GDM1 (cell line): ENCODE results near the gene KAT2A.

Experiments
- DNase-seq: peaks from one replicate; lab custom pipeline; 2025; lab: John Stamatoyannopoulos, UW

Gene KAT2A

GRCh38 chr17:42135664-42136653, 14.8 kb upstream of the KAT2A start:
- DNase-seq: no peak

DNA sequence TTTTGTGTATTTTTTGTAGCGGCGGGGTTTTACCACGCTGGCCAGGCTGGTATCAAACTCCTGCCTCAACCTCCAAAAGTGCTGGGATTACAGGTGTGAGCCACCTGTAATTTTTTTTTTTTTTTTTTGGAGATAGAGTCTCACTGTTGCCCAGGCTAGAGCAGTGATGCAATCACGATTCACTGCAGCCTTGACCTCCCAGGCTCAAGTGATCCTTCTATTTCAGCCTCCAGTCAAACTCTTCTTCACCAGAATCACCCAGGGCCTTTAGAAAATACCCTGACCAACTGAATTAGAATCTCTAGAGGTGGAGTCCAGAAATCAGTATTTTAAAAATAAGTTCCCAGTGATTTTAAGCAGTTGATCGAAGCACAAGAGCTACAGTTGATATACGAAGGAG, 14.0 kb upstream of the KAT2A start:
- no peak for DNase-seq

DNA sequence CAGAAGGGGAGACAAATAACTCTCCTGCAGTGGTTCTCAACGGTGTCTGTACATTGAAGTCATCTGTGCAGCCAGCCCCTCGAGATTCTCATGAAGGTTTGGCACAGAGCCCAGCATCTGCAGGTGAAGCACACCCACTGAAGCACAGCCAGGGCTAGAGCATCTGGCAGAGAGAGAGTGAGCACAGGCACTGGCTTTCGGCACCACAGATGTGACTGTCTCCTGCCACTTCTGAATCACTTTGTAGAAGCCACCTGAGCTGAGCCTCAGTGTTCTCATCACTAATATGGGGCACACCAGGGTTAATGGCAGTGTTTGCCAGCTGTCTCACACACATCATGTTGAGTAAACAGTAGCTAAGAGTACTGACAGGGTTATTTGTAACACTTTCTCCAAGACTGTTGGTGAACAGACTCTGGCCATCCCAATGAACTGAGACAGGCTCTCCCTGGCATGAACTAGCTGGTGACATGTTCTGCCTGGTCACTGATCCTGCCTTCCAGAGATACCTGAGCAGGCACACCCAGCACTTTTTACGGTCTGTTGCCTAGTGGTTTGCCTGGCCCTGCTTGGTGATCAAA, 12.4 kb upstream of the KAT2A start:
- DNase-seq: no peak

DNA sequence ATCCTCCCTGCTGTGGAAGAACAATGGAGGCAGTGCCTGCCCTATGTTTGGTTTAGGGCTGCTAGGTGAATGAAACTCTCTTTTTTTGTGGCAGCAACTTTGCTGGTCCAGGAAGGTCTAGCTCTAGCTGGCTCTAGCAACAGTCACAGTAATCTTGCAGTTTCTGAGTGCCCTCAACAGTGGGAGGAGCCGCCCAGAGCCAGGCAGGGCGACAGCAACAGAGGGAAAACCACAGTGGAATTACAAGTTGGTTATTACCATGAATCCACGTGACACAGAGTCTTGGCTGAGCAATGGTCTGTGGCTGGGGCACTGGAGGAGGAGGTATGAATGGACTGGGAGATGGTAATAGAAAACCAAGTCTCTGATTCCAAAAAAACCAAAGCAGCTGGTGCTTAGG, 11.8 kb upstream of the KAT2A start:
- peak; percentile 69 for DNase-seq

DNA sequence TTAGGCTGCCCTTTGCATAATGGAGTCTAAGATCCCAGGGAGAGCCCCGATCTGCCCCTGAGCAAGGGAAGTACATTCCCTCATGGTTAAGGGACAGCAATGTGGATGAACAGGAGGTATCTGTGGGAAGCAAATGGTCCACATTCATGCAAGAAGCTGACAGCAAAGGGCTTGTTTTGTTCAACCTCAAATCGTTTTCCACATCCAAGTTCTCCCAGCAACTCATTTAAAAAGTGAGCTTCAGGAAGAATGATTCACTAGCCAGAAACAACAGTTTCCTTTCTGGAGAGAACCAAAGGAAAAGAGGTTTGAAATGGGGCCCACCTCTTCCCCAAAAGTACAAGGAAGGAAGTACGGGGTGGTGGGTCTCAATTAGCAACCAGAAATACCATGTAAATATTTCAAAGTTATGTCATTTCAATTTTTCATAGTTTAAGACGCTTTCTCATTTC, 10.8 kb upstream of the KAT2A start:
- peak; percentile 60 for DNase-seq

- DNase-seq: no peak
Observed at GRCh38 chr17:42131232-42131631, 10.1 kb upstream of the KAT2A start.

DNA sequence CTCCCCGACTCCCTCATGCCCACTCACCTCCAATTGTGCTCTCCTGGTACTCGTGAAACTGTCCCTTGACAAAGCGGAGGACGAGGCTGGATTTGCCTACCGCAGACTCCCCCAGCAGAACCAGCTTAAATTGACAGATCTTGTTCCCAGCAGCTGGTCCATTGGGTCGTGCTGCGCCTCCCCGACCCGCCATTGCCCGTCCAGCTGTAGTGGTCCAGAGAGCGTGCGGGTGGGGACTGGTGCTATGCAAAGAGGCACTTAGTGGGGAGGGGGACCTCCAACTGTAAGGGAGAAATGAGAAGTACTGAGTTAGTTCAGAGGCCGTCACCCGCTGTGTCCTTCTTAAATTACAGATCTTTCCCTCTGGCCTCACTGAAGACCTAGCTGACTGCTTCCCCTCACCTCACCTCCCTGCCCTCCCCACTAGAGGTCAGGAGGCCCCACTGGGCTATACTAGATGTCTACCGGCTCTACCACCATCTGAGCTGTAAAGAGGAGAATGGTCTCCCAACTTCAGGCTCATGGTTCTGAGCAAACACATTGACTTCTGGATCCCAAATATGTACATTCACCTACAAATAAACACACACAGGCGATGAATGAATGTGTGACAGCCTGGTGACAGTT, 9.3 kb upstream of the KAT2A start:
- DNase-seq: no peak

- DNase-seq: no peak
Observed at GRCh38 chr17:42129109-42129837, 8.1 kb upstream of the KAT2A start.

DNA sequence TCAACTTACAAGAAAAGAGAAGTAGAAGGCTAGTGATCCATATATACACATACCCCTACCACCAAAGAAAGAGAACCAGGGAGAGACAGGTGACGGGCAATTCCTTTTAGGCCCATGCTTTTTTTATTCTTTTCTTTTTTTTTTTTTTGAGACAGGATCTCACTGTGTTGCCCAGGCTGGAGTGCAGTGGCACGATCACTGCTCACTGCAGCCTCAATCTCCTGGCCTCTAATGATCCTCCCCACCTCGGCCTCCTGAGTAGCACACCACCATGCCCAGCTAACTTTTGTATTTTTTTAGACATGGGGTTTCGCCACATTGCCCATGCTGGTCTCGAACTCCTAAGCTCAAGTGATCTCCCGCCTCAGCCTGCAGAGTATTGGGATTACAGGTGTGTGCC, 6.2 kb upstream of the KAT2A start:
- DNase-seq: no peak

DNA sequence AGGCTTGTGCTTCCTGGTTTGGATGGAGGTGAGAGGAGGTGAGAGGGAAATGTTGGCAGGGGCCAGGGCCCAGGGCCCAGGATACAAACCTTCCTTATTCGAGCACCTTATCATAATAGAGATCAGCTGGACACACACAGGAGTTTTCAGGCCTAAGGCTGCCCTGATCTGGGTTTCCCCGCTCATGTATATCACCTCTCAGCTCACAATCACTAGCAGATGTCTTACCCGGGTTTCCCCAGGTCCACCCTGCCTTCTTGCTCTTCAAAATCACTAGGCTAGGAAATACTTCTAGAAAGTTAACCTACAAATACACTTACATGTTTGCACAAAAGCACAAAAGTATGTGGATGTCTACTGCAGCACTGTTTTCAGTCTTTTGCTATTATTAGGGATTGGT, 5.7 kb upstream of the KAT2A start:
- DNase-seq: no peak

DNA sequence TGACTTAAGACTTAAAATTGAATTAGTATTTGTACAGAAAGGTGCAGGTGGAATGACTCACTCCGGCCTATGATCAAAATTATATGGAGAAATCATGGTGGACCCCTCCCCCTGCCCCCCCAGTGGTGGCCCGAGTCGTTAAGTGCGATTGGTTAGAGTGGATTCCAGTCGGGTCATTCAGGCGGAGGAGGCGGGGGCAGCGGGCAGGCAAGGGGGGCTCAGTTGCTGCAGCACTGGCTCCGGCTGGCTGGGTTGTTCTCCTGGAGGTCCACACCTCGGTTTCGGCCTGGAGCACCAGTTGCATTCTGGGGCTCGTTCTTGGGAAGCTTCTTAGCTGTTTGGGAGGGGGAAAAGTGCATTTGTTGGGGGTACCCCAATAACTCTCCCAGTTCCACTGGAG, 4.4 kb upstream of the KAT2A start:
- no peak for DNase-seq

DNA sequence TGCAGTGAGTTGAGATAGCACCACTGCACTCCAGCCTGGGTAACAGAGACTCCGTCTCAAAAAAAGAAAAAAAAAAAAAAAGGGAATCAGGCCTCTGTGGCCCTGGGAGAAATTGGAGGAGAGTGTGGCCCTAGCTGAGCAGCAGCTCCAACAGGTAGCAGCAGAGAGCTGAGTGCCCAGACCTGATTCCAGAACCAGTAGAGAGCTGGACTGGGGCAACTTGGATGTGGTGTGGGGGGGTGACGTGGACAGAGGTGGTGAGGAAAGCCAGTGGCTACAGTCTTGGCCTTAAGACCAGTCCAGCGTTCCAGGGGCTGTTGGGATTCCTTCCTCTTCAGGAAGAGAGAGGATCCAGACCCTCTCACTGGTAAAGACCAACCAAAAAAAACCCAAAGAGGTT, 3.1 kb upstream of the KAT2A start:
- DNase-seq: no peak

DNA sequence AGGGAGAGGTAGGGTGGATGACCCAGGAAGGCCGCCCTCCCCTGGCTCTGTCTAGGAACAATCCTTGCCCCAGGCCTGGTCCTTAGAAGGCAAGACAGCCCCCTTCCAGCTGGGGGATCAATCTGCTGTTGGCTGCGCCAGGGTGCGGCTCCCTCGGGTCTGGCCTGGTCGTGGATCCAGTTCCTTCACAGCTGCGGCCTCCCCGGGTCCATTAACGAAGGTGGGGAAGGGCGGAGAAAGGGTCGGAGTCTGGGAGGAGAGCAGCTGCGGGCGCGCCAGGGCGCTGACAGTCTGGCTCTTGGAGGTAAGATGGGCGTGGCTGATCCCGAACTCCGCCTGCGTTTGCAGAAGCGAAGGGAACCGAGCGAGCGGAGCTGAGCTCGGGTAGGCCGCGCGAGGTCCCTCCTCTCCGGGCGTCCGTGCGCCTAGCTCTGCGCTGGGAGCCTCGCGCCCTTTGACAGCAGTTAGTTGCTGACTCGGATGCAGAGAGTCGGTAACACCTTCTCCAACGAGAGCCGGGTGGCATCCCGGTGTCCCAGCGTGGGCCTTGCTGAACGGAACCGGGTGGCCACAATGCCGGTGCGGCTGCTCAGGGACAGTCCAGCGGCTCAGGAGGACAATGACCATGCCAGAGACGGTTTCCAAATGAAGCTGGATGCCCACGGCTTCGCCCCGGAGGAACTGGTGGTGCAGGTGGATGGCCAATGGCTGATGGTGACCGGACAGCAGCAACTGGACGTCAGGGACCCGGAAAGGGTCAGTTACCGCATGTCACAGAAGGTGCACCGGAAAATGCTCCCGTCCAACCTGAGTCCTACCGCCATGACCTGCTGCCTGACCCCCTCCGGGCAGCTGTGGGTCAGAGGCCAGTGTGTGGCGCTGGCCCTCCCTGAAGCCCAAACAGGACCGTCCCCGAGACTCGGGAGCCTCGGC, 1.5 kb upstream of the KAT2A start, which contains the start of gene HSPB9:
HSPB9 (plus strand) TSS at position 434 of the 933 bp plus-strand sequence; CDS start at position 481, 47 bp downstream.
- no peak for DNase-seq

GRCh38 chr17:42120161-42120769, 902 bp downstream of the KAT2A start:
- DNase-seq: no peak

DNA sequence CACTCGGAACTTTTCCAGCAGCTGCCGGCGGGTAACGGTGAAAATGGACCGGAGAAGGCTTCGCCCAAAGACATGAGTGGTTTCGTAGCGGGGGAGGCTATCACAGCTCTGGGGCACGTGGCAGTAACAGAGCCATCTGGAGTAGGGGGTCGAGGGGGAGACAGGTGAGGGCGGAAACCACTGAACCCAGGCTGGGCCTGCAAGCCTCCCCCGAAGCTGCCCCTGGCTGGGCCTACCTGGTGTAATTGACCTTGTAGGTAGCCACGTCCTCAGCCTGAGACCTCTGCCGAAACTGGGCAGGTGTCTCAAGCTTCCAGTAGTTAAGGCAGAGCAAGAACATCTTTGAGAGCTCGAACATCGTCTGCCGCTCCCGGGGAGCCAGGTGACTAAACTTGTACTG, 1.9 kb downstream of the KAT2A start:
- no peak for DNase-seq

- DNase-seq: no peak
Observed at GRCh38 chr17:42118545-42118944, 2.6 kb downstream of the KAT2A start.

DNA sequence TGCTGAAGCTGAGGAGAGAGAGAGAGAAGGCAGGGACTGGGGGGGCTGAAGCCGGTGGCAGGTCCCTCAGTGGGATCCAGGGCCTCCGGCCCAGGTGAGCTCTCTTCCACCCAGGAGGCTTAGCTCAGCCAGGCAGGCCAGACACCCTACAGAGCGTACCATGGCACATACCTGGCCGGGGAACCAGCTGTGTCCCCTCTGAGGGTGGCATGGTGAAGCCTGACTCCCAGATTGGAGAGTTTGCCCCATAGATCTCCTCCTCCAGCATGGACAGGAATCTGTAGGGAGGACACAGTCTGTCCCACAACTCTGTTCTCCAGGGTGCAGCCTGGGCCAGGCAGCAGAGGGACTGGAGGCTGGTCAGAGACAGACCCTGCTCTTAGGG, 3.0 kb downstream of the KAT2A start:
- no peak for DNase-seq

DNA sequence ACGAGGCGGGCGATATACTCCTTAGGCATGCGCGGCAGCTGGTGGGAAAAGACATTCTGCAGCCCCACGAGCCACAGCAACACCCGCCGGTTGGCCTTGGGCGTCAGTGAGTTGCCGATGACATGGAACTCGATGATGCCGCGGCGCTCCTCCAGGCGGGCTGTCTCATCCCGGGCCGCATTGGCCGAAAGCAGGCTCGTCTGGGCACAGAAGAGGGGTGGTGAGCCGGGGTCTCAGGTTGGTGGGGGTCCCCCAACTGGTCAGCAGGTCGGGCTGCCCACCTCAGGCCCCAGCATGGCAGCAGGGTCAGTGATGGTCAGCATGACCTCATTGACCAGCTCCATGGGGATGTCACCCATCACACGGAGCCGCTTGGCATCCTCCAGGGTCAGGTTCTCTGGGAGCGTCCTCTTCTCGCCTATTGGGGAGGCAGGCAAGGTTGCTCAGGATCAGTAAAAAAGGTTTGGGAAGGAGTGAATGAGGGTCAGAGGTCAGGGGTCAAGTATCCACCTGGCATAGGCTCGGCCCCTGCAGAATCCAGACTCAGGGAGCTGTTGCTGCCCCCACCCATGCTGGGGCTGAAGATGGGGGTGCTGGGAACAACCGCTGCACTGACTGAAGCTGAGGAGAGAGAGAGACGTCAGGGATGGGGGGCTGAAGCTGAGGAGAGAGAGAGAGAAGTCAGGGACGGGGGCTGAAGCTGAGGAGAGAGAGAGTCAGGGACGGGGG, 3.6 kb downstream of the KAT2A start:
- DNase-seq: no peak

DNA sequence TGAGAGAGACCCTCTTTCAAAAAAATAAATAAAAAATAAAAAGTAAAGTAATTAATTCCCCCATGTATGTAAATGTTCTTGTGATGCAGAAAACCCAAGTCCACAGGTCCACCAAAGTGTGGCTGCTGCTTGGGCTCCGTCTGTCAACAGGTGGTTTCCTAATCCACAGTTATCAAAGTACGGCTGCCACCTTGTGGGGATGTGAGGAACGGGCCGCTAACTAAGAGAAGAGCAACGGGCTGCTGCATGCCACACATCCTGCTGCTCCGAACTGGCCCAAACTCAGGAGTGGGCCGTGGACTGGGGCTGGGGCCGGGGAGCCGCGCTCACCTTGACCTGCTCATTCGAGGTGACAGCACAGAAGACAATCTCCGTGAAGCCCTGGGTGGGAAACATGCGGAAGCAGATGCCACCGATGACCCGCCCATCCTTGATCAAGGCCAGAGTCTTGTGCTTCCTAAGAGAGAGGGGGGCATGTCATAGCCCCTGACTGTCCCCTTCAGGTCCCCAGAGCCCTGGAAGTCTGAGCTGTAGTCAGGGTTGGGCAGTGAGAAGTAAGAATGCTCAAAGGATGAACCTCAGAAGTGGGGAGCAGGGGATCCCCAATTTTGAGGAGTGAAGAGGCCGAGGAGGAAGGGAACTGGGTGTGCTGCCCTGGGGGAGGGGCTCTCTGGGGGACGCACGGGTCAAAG, 4.3 kb downstream of the KAT2A start:
- peak; percentile 21 for DNase-seq
